Immature natural killer cell (primary cell): ENCODE results near the gene BCL2L14. TPM values are rescaled to one million over a fixed set of nuclear protein-coding genes. Genes with fewer than 3 reads are reported as not detected.
"Not testable (repeated sequence)": the region's sequence is repeated elsewhere in the genome, so short reads cannot be mapped to it uniquely, and the experiment has no call there.

ENCODE experiments used
- DNase-seq, 3 donors: peaks; one replicate each; pipeline ENCODE4 v3.0.0; 2022; ENCODE audit warnings: mixed read lengths in 1 of 3
- H3K27ac Mint-ChIP-seq, 6 donors: one replicate each; pipeline ENCODE4 v1.8.0; 2020; ENCODE audit warnings: mixed read lengths in 6 of 6, mild to moderate bottlenecking in 5 of 6, inconsistent platforms in 4 of 6, moderate library complexity in 3 of 6
- H3K27me3 Mint-ChIP-seq, 3 donors: one replicate each; pipeline ENCODE4 v1.8.0; 2020 to 2021; ENCODE audit warnings: low read depth in 3 of 3, mild to moderate bottlenecking in 3 of 3, mixed read lengths in 3 of 3, moderate library complexity in 3 of 3, inconsistent platforms in 1 of 3
- H3K36me3 Mint-ChIP-seq, 3 donors: one replicate each; pipeline ENCODE4 v1.8.0; 2020; ENCODE audit warnings: mixed read lengths in 3 of 3, inconsistent platforms in 2 of 3, mild to moderate bottlenecking in 2 of 3
- H3K4me1 Mint-ChIP-seq, 2 donors: one replicate each; pipeline ENCODE4 v1.8.0; 2020; ENCODE audit warnings: inconsistent platforms in 2 of 2, mild to moderate bottlenecking in 2 of 2, mixed read lengths in 2 of 2, moderate library complexity in 1 of 2
- H3K4me3 Mint-ChIP-seq, 5 donors: one replicate each; pipeline ENCODE4 v1.8.0; 2020; ENCODE audit warnings: mild to moderate bottlenecking in 5 of 5, mixed read lengths in 5 of 5, inconsistent platforms in 3 of 5, moderate library complexity in 3 of 5
- H3K9me3 Mint-ChIP-seq, 6 donors: one replicate each; pipeline ENCODE4 v1.8.0; 2020; ENCODE audit warnings: mild to moderate bottlenecking in 6 of 6, mixed read lengths in 6 of 6, inconsistent platforms in 4 of 6, moderate library complexity in 3 of 6
- polyA plus RNA-seq, 3 donors: library from polyadenylated mRNA; unstranded; fragments of 300-500 nt; fragmentation: Illumina TruSeq; gene quantifications; one replicate each; pipeline ENCODE4 v1.2.3, GENCODE V29; 2021

BCL2L14 gene
- polyA plus RNA-seq, 3 donors from 2014 or later, result not detected

DNA sequence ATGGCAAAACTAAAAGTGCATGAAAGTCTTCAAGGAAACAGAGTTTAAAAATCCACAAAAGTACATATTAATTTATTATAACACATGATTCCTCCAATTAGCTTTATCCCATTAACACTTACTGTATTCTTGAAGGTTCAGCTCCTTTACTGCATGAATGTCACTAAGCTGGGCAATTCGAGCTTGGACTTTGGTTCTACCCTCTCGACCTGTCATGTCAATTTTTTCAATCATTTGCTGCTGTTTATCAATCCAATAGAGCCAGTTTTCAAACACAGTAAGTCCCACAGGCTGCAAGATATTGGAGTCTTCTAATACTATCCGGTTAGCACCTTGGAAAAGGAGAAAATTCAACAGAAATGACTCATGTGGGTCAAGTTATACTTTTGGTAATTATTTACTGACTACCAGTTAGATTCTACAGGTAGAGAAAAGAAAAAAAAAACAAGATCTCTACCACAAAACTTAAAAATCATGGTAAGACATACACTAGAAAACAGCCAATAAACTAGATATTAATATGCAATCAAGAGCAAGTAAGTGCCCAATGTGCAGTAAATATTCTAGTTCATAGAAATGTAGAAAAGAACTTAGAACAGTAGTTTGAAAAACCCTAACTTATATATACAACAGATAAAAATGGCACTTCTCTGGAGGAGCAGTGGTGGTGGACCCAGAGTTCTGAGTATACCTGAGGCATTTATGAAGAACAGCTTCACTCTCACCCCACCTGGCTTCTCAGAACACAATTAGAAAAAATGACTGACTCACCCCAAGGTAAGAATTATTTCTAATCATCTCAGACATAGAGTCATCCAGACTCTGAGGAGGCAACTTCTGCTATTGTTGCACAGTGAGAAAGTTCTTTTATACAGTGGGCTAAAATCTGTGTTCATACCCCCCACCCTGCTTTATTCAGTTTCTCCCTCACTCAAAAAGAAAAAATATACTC lies 67.7 kb downstream of the BCL2L14 start:
- no peaks in the 10 kb centered on the region for H3K4me1 Mint-ChIP-seq
- H3K27ac Mint-ChIP-seq, result no peak overlapping the region
- peaks cover 0 to 2% (median 0%) of the 10 kb centered on the region in 6 donors for H3K9me3 Mint-ChIP-seq
- no peak overlapping the region for H3K4me3 Mint-ChIP-seq
- no peak for DNase-seq
- H3K27me3 Mint-ChIP-seq, result peaks cover 5 to 30% (median 11%) of the 10 kb centered on the region in 3 donors
- no peaks in the 10 kb centered on the region for H3K36me3 Mint-ChIP-seq

DNA sequence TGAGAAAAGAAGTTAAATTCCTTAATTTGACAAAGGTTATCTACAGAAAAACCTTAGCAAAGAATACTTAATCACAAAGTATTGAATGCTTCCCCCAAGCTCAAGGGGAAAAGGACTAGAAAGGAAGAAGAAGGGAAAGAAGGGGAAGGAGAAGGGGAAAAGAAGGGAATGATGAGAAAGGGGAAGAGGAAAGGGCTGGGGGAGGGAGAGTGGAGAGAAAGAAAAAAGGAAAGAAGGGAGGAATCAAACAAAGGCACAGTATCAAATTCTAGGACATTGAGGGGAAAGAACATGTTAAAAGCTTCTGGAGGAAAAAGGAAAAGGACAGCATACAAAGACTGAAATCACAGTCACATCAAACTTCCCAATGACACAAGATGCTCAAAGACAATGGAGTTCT lies 70.3 kb downstream of the BCL2L14 start:
- DNase-seq, result no peak
- Mint-ChIP-seq H3K27me3 (peaks cover 7 to 35% (median 11%) of the 10 kb centered on the region in 3 donors), H3K4me1 (no peaks in the 10 kb centered on the region), H3K36me3 (no peaks in the 10 kb centered on the region), H3K27ac (no peak overlapping the region), H3K9me3 (peaks cover 0 to 2% (median 0%) of the 10 kb centered on the region in 6 donors), H3K4me3 (no peak overlapping the region)

DNA sequence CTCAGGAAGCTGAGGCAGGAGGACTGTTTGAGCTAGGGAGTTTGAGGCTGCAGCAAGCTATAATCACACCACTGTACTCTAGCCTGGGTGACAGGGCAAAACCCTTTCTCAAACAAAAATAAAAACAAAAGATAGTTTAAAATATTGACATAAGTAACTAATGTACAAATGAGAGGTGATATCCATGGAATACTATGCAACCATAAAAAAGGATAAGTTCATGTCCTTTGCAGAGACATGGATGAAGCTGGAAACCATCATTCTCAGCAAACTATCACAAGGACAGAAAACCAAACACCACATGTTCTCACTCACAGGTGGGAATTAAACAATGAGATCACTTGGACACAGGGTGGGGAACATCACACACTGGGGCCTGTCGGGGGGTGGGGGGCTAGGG lies 73.8 kb downstream of the BCL2L14 start:
- H3K27ac Mint-ChIP-seq, H3K9me3 Mint-ChIP-seq, DNase-seq, H3K36me3 Mint-ChIP-seq, H3K4me1 Mint-ChIP-seq, H3K4me3 Mint-ChIP-seq: not testable (repeated sequence)
- H3K27me3 Mint-ChIP-seq, result peaks cover 11 to 34% (median 15%) of the 10 kb centered on the region in 3 donors

DNA sequence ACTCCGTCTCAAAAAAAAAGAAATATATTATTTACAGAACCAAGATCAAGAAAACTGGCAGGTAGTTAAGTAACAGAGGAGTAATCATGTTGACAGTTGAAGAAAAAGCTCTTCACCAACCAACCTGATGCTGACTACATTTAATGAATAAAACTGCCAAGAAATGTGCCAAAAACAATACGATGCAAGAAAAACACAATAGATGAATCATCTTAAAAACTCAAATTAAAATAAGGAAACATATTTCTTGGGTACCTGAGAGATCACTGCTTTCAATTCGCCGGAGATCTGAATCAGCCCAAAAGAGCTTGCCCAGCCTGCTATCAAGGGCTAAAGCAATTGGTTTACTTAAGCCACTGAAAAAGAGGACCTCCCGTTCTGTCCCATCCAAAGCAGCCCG lies 76.4 kb downstream of the BCL2L14 start:
- Mint-ChIP-seq H3K9me3 (peaks cover 0 to under 1% (median 0%) of the 10 kb centered on the region in 6 donors), H3K27ac (no peak overlapping the region), H3K27me3 (peaks cover 7 to 18% (median 11%) of the 10 kb centered on the region in 3 donors), H3K36me3 (no peaks in the 10 kb centered on the region), H3K4me3 (no peak overlapping the region), H3K4me1 (no peaks in the 10 kb centered on the region)
- no peak for DNase-seq

Other genes with a start within 250 kb of the BCL2L14 start
- gene LRP6, start 196.1 kb downstream of the BCL2L14 start, polyA plus RNA-seq, result not detected